Measurements from ENCODE around the gene FAT4.

DNA sequence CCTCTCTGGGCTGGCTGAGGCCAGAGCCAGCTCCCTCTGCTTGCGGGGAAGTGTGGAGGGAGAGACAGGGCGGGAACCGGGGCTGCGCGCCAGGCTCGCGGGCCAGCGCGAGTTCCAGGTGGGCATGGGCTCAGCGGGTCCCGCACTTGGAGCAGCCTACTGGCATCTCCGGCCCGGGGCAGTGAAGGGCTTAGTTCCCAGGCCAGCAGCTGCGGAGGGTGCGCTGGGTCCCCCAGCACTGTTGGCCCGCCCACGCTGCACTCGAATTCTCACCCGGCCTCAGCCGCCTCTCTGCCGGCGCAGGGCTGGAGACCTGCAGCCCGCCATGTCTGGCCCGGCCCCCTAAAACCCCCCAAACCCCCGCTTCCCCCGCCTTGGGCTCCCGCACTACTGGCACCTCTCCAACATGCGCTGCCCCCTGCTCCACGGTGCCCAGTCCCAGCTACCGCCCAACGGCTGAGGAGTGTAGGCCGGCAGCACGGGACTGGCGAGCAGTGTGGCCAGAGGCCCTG is 33.8 kb upstream of the FAT4 start:
- TF ChIP-seq, protein P1, sequence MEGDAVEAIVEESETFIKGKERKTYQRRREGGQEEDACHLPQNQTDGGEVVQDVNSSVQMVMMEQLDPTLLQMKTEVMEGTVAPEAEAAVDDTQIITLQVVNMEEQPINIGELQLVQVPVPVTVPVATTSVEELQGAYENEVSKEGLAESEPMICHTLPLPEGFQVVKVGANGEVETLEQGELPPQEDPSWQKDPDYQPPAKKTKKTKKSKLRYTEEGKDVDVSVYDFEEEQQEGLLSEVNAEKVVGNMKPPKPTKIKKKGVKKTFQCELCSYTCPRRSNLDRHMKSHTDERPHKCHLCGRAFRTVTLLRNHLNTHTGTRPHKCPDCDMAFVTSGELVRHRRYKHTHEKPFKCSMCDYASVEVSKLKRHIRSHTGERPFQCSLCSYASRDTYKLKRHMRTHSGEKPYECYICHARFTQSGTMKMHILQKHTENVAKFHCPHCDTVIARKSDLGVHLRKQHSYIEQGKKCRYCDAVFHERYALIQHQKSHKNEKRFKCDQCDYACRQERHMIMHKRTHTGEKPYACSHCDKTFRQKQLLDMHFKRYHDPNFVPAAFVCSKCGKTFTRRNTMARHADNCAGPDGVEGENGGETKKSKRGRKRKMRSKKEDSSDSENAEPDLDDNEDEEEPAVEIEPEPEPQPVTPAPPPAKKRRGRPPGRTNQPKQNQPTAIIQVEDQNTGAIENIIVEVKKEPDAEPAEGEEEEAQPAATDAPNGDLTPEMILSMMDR (IDR thresholded peaks at IDR 0.05), result no peak
- TF ChIP-seq POLR2A (IDR thresholded peaks at IDR 0.05), result no peak

Data from lower leg skin (tissue), 3 donors.